ENCODE measurements around the gene FAIM2. TPM values are rescaled to one million over a fixed set of nuclear protein-coding genes. Genes with fewer than 3 reads are reported as not detected.

The FAIM2 gene
- total RNA-seq, 1 donor: not detected

DNA sequence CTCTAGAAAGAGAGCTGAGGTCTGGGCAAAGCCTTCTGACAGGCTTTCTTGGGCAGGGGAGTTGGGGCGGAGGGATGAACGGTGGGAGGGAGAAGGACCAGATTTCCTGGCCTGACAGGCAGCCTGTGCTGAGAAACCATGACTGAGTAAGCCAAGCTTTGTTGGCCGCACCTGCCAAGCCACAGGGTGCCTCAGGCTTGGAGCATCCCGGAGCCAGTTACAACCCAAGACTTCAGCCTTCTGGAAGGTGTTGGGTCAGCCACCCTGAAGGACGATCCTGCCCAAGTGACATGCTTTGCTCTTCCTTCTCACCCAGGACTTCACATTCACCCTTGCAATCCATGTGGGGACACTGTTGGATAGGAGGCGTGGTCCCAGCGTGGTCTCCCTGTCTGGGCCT lies 25.9 kb upstream of the FAIM2 start:
- no peaks in the 10 kb centered on the region for H3K27me3 ChIP-seq (ENCODE audit: insufficient read depth, low read length)
- no peaks in the 10 kb centered on the region for H3K4me1 ChIP-seq (ENCODE audit: insufficient read depth, low read length)
- H3K9me3 ChIP-seq (ENCODE audit: low read depth, low read length): no peaks in the 10 kb centered on the region
- H3K4me3 ChIP-seq (ENCODE audit: low read length): no peak overlapping the region

DNA sequence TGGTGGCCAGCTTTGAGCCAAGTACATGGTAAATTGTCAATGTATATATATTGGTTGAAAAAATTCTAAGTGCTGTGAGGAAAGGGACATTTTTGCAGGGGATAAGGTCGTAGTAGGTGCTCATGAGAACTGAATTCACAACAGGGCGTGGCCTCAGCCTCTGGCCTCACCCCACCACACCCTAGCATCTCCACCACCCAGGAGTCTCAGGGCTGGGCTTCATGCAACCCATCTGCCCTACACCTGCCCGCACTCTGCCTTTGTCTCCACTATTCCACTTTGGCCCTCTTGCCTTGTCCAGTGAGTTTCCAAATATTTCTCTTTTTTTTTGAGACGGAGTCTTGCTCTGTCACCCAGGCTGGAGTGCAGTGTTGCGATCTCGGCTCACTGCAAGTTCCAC lies 24.8 kb upstream of the FAIM2 start:
- Histone ChIP-seq H3K27me3 (ENCODE audit: insufficient read depth, low read length) (no peaks in the 10 kb centered on the region), H3K9me3 (ENCODE audit: low read depth, low read length) (no peaks in the 10 kb centered on the region), H3K4me3 (ENCODE audit: low read length) (no peak overlapping the region), H3K4me1 (ENCODE audit: insufficient read depth, low read length) (no peaks in the 10 kb centered on the region)

- Histone ChIP-seq H3K4me1 (ENCODE audit: insufficient read depth, low read length) (peaks cover 3% of the 10 kb centered on the region), H3K9me3 (ENCODE audit: low read depth, low read length) (no peaks in the 10 kb centered on the region), H3K27me3 (ENCODE audit: insufficient read depth, low read length) (no peaks in the 10 kb centered on the region), H3K4me3 (ENCODE audit: low read length) (no peak overlapping the region)
Observed at GRCh38 chr12:49925433-49926204, 21.9 kb upstream of the FAIM2 start.

- Histone ChIP-seq H3K4me1 (ENCODE audit: insufficient read depth, low read length) (peaks cover 11% of the 10 kb centered on the region), H3K4me3 (ENCODE audit: low read length) (no peak overlapping the region), H3K27me3 (ENCODE audit: insufficient read depth, low read length) (no peaks in the 10 kb centered on the region)
Observed at GRCh38 chr12:49924628-49925246, 21.0 kb upstream of the FAIM2 start.

GRCh38 chr12:49923880-49924556 lies 20.3 kb upstream of the FAIM2 start:
- Histone ChIP-seq H3K27me3 (ENCODE audit: insufficient read depth, low read length) (no peaks in the 10 kb centered on the region), H3K9me3 (ENCODE audit: low read depth, low read length) (no peaks in the 10 kb centered on the region), H3K4me1 (ENCODE audit: insufficient read depth, low read length) (peaks cover 11% of the 10 kb centered on the region), H3K4me3 (ENCODE audit: low read length) (no peak overlapping the region)

More at GRCh38 chr12:49924628-49925246, 21.0 kb upstream of the FAIM2 start:
- H3K9me3 ChIP-seq (ENCODE audit: low read depth, low read length): no peaks in the 10 kb centered on the region

- Histone ChIP-seq H3K4me1 (ENCODE audit: insufficient read depth, low read length) (peaks cover 11% of the 10 kb centered on the region), H3K4me3 (ENCODE audit: low read length) (no peak overlapping the region), H3K27me3 (ENCODE audit: insufficient read depth, low read length) (no peaks in the 10 kb centered on the region), H3K9me3 (ENCODE audit: low read depth, low read length) (no peaks in the 10 kb centered on the region)
Observed at GRCh38 chr12:49923035-49923644, 19.4 kb upstream of the FAIM2 start.

- peaks cover 11% of the 10 kb centered on the region for H3K4me1 ChIP-seq (ENCODE audit: insufficient read depth, low read length)
- H3K9me3 ChIP-seq (ENCODE audit: low read depth, low read length): no peaks in the 10 kb centered on the region
- peaks cover under 1% of the 10 kb centered on the region for H3K27me3 ChIP-seq (ENCODE audit: insufficient read depth, low read length)
- no peak overlapping the region for H3K4me3 ChIP-seq (ENCODE audit: low read length)
Observed at GRCh38 chr12:49922349-49923034, 18.8 kb upstream of the FAIM2 start.

- Histone ChIP-seq H3K4me1 (ENCODE audit: insufficient read depth, low read length) (peaks cover 11% of the 10 kb centered on the region), H3K4me3 (ENCODE audit: low read length) (no peak overlapping the region), H3K27me3 (ENCODE audit: insufficient read depth, low read length) (peaks cover 2% of the 10 kb centered on the region), H3K9me3 (ENCODE audit: low read depth, low read length) (no peaks in the 10 kb centered on the region)
Observed at GRCh38 chr12:49921936-49922335, 18.2 kb upstream of the FAIM2 start.

- peaks cover 11% of the 10 kb centered on the region for H3K4me1 ChIP-seq (ENCODE audit: insufficient read depth, low read length)
- H3K9me3 ChIP-seq (ENCODE audit: low read depth, low read length): no peaks in the 10 kb centered on the region
- H3K27me3 ChIP-seq (ENCODE audit: insufficient read depth, low read length): peaks cover 2% of the 10 kb centered on the region
- no peak overlapping the region for H3K4me3 ChIP-seq (ENCODE audit: low read length)
Observed at GRCh38 chr12:49921299-49921698, 17.6 kb upstream of the FAIM2 start.

- peaks cover 11% of the 10 kb centered on the region for H3K4me1 ChIP-seq (ENCODE audit: insufficient read depth, low read length)
- no peak overlapping the region for H3K4me3 ChIP-seq (ENCODE audit: low read length)
- peaks cover 2% of the 10 kb centered on the region for H3K27me3 ChIP-seq (ENCODE audit: insufficient read depth, low read length)
- no peaks in the 10 kb centered on the region for H3K9me3 ChIP-seq (ENCODE audit: low read depth, low read length)
Observed at GRCh38 chr12:49920915-49921286, 17.2 kb upstream of the FAIM2 start.

DNA sequence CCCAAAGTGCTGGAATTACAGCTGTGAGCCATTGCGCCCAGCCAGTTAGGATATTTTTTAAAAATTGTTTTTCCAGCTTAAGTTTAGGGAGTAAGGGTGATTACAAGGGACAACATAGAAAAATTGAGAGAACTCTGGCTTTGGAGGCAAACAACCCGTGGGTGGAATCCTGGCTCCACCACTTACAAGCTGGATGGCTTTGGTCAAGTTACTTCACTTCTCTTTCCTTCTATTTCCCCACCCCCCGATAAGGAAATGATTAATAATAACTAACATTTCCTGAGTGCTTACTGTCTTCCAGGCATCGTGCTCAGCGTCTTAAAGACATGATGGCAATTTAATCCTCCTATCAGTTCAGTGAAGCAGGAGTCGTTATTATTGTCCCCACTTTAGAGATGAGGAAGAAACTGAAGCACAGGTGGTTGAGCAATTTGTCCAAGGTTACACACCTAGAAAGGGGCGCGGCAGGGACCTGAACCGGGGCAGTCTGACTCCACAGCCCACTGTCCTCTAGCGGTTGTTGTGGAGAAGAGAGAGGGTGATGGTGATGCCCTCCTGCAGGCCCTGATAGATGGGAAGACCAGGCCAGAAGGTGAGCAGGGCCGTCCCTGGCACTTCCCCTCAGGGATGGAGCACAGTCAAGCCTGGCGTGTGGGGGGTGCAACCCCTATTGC lies 16.7 kb upstream of the FAIM2 start:
- peaks cover 2% of the 10 kb centered on the region for H3K27me3 ChIP-seq (ENCODE audit: insufficient read depth, low read length)
- H3K4me1 ChIP-seq (ENCODE audit: insufficient read depth, low read length): peaks cover 11% of the 10 kb centered on the region
- H3K4me3 ChIP-seq (ENCODE audit: low read length): no peak overlapping the region
- no peaks in the 10 kb centered on the region for H3K9me3 ChIP-seq (ENCODE audit: low read depth, low read length)

DNA sequence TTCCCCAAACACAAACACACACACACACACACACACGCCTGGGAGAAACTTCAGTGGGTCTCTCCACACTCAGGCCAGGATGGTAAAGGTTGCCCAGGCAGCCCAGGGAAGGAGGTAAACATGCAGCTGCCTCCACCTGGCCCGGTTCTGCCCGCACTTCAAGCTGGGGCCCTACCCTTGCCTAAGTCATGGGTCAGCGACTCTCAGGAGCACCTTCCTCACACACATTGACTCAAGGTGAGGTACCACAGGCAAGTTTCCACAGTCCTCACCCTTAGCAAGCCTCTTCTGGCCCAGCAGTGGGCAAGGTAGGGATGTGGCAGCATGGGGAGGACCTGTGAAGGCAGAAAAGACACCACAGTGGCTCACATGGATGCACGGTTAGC lies 14.1 kb upstream of the FAIM2 start:
- H3K27me3 ChIP-seq (ENCODE audit: insufficient read depth, low read length): peaks cover 2% of the 10 kb centered on the region
- peaks cover 11% of the 10 kb centered on the region for H3K4me1 ChIP-seq (ENCODE audit: insufficient read depth, low read length)
- H3K4me3 ChIP-seq (ENCODE audit: low read length): no peak overlapping the region

GRCh38 chr12:49917166-49917787 lies 13.6 kb upstream of the FAIM2 start:
- Histone ChIP-seq H3K27me3 (ENCODE audit: insufficient read depth, low read length) (peaks cover 2% of the 10 kb centered on the region), H3K9me3 (ENCODE audit: low read depth, low read length) (no peaks in the 10 kb centered on the region), H3K4me3 (ENCODE audit: low read length) (no peak overlapping the region), H3K4me1 (ENCODE audit: insufficient read depth, low read length) (peaks cover 11% of the 10 kb centered on the region)

More for the DNA sequence above, 14.1 kb upstream of the FAIM2 start:
- no peaks in the 10 kb centered on the region for H3K9me3 ChIP-seq (ENCODE audit: low read depth, low read length)
